ENCODE measurements around the gene TEAD1.
A peak's percentile ranks its signal among the peaks of the same experiment; 100 is the strongest.

The TEAD1 gene

GRCh38 chr11:12811861-12812260, 137.6 kb downstream of the TEAD1 start:
- DNase-seq (ENCODE audit: low spot score) = no peak

GRCh38 chr11:12812849-12813248, 138.6 kb downstream of the TEAD1 start:
- no peak for DNase-seq (ENCODE audit: low spot score)

- no peak for DNase-seq (ENCODE audit: low spot score)
These were observed 139.4 kb downstream of the TEAD1 start for GRCh38 chr11:12813371-12814225.

GRCh38 chr11:12815129-12815480, 140.9 kb downstream of the TEAD1 start:
- no peak for DNase-seq (ENCODE audit: low spot score)

- DNase-seq (ENCODE audit: low spot score) = no peak
These were observed 141.8 kb downstream of the TEAD1 start for GRCh38 chr11:12815931-12816494.

GRCh38 chr11:12817681-12818332, 143.6 kb downstream of the TEAD1 start:
- no peak for DNase-seq (ENCODE audit: low spot score)

GRCh38 chr11:12818333-12819015, 144.3 kb downstream of the TEAD1 start:
- no peak for DNase-seq (ENCODE audit: low spot score)

GRCh38 chr11:12822392-12823022, 148.3 kb downstream of the TEAD1 start:
- DNase-seq (ENCODE audit: low spot score) = no peak

- DNase-seq (ENCODE audit: low spot score) = no peak
These were observed 150.2 kb downstream of the TEAD1 start for GRCh38 chr11:12824281-12825041.

GRCh38 chr11:12826441-12826840, 152.2 kb downstream of the TEAD1 start:
- no peak for DNase-seq (ENCODE audit: low spot score)

GRCh38 chr11:12827369-12827768, 153.1 kb downstream of the TEAD1 start:
- no peak for DNase-seq (ENCODE audit: low spot score)

GRCh38 chr11:12827929-12828812, 153.9 kb downstream of the TEAD1 start:
- DNase-seq (ENCODE audit: low spot score) = peak; percentile 70

GRCh38 chr11:12829131-12829530, 154.9 kb downstream of the TEAD1 start:
- no peak for DNase-seq (ENCODE audit: low spot score)

GRCh38 chr11:12829540-12830314, 155.5 kb downstream of the TEAD1 start:
- no peak for DNase-seq (ENCODE audit: low spot score)

- DNase-seq (ENCODE audit: low spot score) = no peak
These were observed 157.4 kb downstream of the TEAD1 start for GRCh38 chr11:12831471-12832202.

- DNase-seq (ENCODE audit: low spot score) = no peak
These were observed 158.4 kb downstream of the TEAD1 start for GRCh38 chr11:12832480-12833224.

- no peak for DNase-seq (ENCODE audit: low spot score)
These were observed 159.9 kb downstream of the TEAD1 start for GRCh38 chr11:12834166-12834565.

- DNase-seq (ENCODE audit: low spot score) = no peak
These were observed 160.4 kb downstream of the TEAD1 start for GRCh38 chr11:12834630-12835029.

Data from iPS-NIHi11 (cell line).